Endodermal cell (in vitro differentiated cells): ENCODE results near the gene RBM17. TPM values are rescaled to one million over a fixed set of nuclear protein-coding genes. Genes with fewer than 3 reads are reported as not detected.
A peak's percentile ranks its signal among the peaks of the same experiment; 100 is the strongest.

ENCODE experiments used
- DNase-seq: peaks from one replicate; pipeline ENCODE4 v3.0.0-alpha.2; 2017
- H3K27ac ChIP-seq: 2 replicates; pipeline ENCODE4 v1.5.1; 2013; ENCODE audit warnings: mild to moderate bottlenecking, low read depth, low read length, moderate library complexity
- H3K27me3 ChIP-seq: 2 replicates; pipeline ENCODE4 v1.6.1; 2013; ENCODE audit warnings: mild to moderate bottlenecking, low read length, moderate library complexity; ENCODE audit not compliant: insufficient read depth, control insufficient read depth, poor library complexity, severe bottlenecking
- H3K36me3 ChIP-seq: 2 replicates; pipeline ENCODE4 v1.7.0; 2013; ENCODE audit warnings: mild to moderate bottlenecking, low read length, moderate library complexity; ENCODE audit not compliant: control insufficient read depth, insufficient read depth
- H3K4me1 ChIP-seq: one replicate; pipeline ENCODE4 v1.7.0; 2013; ENCODE audit warnings: low read length; ENCODE audit not compliant: control insufficient read depth, insufficient read depth
- H3K4me3 ChIP-seq: 2 replicates; pipeline ENCODE4 v1.5.1; 2013; ENCODE audit warnings: mild to moderate bottlenecking, low read length, moderate library complexity
- H3K9ac ChIP-seq: 2 replicates; pipeline ENCODE4 v1.6.1; 2013; ENCODE audit warnings: mild to moderate bottlenecking, low read length, moderate library complexity; ENCODE audit not compliant: poor library complexity, severe bottlenecking; ENCODE audit errors: extremely low read depth
- H3K9me3 ChIP-seq: 2 replicates; pipeline ENCODE4 v1.6.1; 2013; ENCODE audit warnings: mild to moderate bottlenecking, low read length, moderate library complexity; ENCODE audit not compliant: control insufficient read depth
- H3K27ac Mint-ChIP-seq: 2 replicates; pipeline ENCODE4 v1.8.0; 2020; ENCODE audit warnings: mixed read lengths
- H3K27me3 Mint-ChIP-seq: 2 replicates; pipeline ENCODE4 v1.8.0; 2021; ENCODE audit warnings: mild to moderate bottlenecking, mixed read lengths; ENCODE audit not compliant: insufficient read depth
- H3K36me3 Mint-ChIP-seq: 2 replicates; pipeline ENCODE4 v1.8.0; 2020; ENCODE audit warnings: low read depth, mixed read lengths
- H3K4me1 Mint-ChIP-seq: 2 replicates; pipeline ENCODE4 v1.8.0; 2020; ENCODE audit warnings: mixed read lengths
- H3K4me3 Mint-ChIP-seq: 2 replicates; pipeline ENCODE4 v1.8.0; 2020; ENCODE audit warnings: mild to moderate bottlenecking, moderate library complexity, mixed read lengths
- H3K9me3 Mint-ChIP-seq: 2 replicates; pipeline ENCODE4 v1.8.0; 2020; ENCODE audit warnings: mild to moderate bottlenecking, mixed read lengths
- WGBS, 2 experiments: methylation state at CpG; one replicate each; pipeline versions ENCODE4 v1.1.5 to v1.1.7; 2013; ENCODE audit warnings: missing lambda C conversion rate in 2 of 2, mixed read lengths in 1 of 2; ENCODE audit not compliant: insufficient coverage in 1 of 2, insufficient read length in 1 of 2; 5-methylcytosine and 5-hydroxymethylcytosine counted together
- total RNA-seq, 2 donors: library from RNA; stranded (reverse); fragmentation: NEBNext Ultra II Directional in 1 of 2; extraction: Animal tissue kit (Norgen Biotek cat#: 25700) in 1 of 2; gene quantifications; 2 replicates in 1 of 2; 3 replicates in 1 of 2; pipeline ENCODE4 v1.2.1, GENCODE V29; 2021
- TF ChIP-seq, protein P1 (sequence below): fragments of 200-600 bp; sonication (generic); conservative IDR thresholded peaks from 2 replicates; pipeline ENCODE4 v1.5.0; 2021; ENCODE audit warnings: antibody characterized with exemption, mild to moderate bottlenecking

The RBM17 gene
- total RNA-seq, 2 donors from 2014 or later: 123 to 139 TPM

- Histone ChIP-seq H3K9me3 (no peaks in the 10 kb centered on the region), H3K4me1 (no peaks in the 10 kb centered on the region), H3K4me3 (no peak overlapping the region), H3K36me3 (peaks cover 14% of the 10 kb centered on the region), H3K27me3 (no peaks in the 10 kb centered on the region), H3K9ac (no peak overlapping the region), H3K27ac (no peak overlapping the region)
- H3K36me3 Mint-ChIP-seq: peaks cover 10% of the 10 kb centered on the region
- no peaks in the 10 kb centered on the region for H3K27me3 Mint-ChIP-seq
- H3K4me1 Mint-ChIP-seq: peaks cover 56% of the 10 kb centered on the region
- no peak overlapping the region for H3K27ac Mint-ChIP-seq
- H3K9me3 Mint-ChIP-seq: no peaks in the 10 kb centered on the region
- TF ChIP-seq, protein P1, sequence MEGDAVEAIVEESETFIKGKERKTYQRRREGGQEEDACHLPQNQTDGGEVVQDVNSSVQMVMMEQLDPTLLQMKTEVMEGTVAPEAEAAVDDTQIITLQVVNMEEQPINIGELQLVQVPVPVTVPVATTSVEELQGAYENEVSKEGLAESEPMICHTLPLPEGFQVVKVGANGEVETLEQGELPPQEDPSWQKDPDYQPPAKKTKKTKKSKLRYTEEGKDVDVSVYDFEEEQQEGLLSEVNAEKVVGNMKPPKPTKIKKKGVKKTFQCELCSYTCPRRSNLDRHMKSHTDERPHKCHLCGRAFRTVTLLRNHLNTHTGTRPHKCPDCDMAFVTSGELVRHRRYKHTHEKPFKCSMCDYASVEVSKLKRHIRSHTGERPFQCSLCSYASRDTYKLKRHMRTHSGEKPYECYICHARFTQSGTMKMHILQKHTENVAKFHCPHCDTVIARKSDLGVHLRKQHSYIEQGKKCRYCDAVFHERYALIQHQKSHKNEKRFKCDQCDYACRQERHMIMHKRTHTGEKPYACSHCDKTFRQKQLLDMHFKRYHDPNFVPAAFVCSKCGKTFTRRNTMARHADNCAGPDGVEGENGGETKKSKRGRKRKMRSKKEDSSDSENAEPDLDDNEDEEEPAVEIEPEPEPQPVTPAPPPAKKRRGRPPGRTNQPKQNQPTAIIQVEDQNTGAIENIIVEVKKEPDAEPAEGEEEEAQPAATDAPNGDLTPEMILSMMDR: no peak
- no peak overlapping the region for H3K4me3 Mint-ChIP-seq
- 83 to 96% methylated on average over 2 of the region's 2 CpGs for WGBS, 2 experiments
- no peak for DNase-seq
Observed at GRCh38 chr10:6092731-6093130, 3.9 kb downstream of the RBM17 start.

DNA sequence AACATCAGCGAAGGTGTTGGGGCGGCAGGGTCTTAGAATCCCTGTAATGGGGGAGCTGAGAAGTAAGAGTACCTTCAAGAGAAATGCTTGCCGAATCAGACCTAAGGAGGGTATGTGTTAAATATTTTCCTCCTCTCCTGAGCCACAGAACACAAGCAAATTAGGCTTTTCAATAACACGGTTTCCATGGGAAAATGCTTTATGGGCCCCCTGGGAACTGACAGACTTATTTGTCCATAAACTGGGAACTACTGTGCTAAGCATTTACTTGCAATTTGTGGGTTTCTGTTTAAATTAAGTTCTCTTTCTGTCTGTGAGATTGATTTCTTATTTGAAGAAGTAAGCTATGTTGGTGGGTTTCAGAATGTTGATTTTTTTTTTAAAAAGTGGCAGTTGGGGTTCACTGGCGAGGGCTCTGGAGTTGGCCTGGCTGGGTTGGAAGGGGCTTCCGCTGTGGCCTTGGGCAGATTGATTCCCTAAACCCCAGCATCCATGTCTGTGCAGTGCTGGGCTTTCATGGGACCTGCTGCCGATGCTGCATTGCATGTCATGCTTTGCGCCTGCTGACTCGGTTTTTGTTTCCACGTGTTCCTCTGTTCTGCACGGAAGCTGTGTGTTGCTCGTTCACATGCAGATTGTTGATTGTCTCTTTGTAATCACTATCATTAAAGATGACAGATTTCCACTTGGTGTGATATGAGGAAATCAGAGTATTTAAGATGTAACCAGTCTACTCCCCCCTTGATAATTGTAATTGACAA lies 7.2 kb downstream of the RBM17 start:
- Mint-ChIP-seq H3K27me3 (no peaks in the 10 kb centered on the region), H3K27ac (no peak overlapping the region), H3K4me3 (no peak overlapping the region), H3K36me3 (peaks cover 36% of the 10 kb centered on the region), H3K9me3 (no peaks in the 10 kb centered on the region), H3K4me1 (peaks cover 44% of the 10 kb centered on the region)
- H3K4me1 ChIP-seq: no peaks in the 10 kb centered on the region
- peaks cover 43% of the 10 kb centered on the region for H3K36me3 ChIP-seq
- no peaks in the 10 kb centered on the region for H3K9me3 ChIP-seq
- DNase-seq: no peak
- TF ChIP-seq, protein P1: no peak
- H3K27ac ChIP-seq: no peak overlapping the region
- 93 to 98% methylated on average over 9 to 12 of the region's 12 CpGs for WGBS, 2 experiments
- no peak overlapping the region for H3K9ac ChIP-seq
- no peak overlapping the region for H3K4me3 ChIP-seq
- no peaks in the 10 kb centered on the region for H3K27me3 ChIP-seq

DNA sequence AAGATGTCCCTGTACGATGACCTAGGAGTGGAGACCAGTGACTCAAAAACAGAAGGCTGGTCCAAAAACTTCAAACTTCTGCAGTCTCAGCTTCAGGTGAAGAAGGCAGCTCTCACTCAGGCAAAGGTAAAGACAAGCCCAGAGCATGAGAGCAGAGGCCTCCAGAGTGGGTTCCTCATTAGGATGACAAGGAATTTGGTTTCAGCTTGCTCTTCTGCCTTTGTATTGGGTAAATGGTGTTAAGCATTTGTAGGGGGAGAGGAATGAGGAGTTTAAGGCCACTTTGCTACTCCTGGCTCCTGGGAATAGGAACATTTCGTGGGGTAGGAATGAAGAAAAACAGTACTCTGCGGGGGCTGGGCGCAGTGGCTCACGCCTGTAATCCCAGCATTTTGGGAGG lies 8.2 kb downstream of the RBM17 start:
- TF ChIP-seq, protein P1: no peak
- Histone ChIP-seq H3K27ac (no peak overlapping the region), H3K4me1 (no peaks in the 10 kb centered on the region), H3K4me3 (no peak overlapping the region), H3K27me3 (no peaks in the 10 kb centered on the region), H3K9ac (no peak overlapping the region), H3K36me3 (peaks cover 54% of the 10 kb centered on the region), H3K9me3 (no peaks in the 10 kb centered on the region)
- Mint-ChIP-seq H3K4me1 (peaks cover 36% of the 10 kb centered on the region), H3K27ac (peak overlapping the region; percentile 77), H3K9me3 (no peaks in the 10 kb centered on the region), H3K4me3 (no peak overlapping the region), H3K36me3 (peaks cover 43% of the 10 kb centered on the region), H3K27me3 (no peaks in the 10 kb centered on the region)
- DNase-seq: peak; percentile 63
- 92 to 93% methylated on average over 5 of the region's 5 CpGs for WGBS, 2 experiments
